AG09309 (cell line): Measurements from ENCODE around the gene TMED1.

ENCODE experiments used
- DNase-seq: peaks from one replicate; pipeline ENCODE4 v3.0.0-alpha.2; 2010; ENCODE audit warnings: low read depth
- H3K4me3 ChIP-seq: 2 replicates; pipeline ENCODE4 v1.5.1; 2011; ENCODE audit warnings: mild to moderate bottlenecking, low read depth, low read length, moderate library complexity; ENCODE audit not compliant: control insufficient read depth
- TF ChIP-seq, protein P1 (sequence below): IDR thresholded peaks from 2 replicates; pipeline ENCODE4 v1.5.1; 2011; ENCODE audit warnings: mild to moderate bottlenecking, low read depth, low read length, inconsistent platforms; ENCODE audit not compliant: insufficient read depth, control insufficient read depth; ENCODE audit errors: missing control alignments

The TMED1 gene

DNA sequence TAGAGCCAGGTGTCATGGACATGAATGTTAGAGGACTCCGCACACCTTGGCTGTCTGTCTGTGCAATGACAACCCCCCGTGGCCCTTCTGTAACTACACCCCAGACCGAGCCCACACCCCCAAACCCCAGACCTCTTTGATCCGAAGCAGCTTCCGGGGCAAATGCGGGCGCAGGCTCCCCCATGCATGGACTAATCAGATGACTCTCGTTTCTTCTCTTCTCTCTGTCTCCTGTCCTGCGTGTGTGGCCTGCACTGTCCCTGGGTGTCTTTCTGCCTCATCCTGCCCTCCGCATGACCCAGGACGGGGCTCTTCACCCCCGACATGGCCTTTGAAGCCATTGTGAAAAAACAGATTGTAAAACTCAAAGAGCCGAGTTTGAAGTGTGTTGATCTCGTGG, 38.9 kb downstream of the TMED1 start:
- TF ChIP-seq, protein P1, sequence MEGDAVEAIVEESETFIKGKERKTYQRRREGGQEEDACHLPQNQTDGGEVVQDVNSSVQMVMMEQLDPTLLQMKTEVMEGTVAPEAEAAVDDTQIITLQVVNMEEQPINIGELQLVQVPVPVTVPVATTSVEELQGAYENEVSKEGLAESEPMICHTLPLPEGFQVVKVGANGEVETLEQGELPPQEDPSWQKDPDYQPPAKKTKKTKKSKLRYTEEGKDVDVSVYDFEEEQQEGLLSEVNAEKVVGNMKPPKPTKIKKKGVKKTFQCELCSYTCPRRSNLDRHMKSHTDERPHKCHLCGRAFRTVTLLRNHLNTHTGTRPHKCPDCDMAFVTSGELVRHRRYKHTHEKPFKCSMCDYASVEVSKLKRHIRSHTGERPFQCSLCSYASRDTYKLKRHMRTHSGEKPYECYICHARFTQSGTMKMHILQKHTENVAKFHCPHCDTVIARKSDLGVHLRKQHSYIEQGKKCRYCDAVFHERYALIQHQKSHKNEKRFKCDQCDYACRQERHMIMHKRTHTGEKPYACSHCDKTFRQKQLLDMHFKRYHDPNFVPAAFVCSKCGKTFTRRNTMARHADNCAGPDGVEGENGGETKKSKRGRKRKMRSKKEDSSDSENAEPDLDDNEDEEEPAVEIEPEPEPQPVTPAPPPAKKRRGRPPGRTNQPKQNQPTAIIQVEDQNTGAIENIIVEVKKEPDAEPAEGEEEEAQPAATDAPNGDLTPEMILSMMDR, result no peak
- H3K4me3 ChIP-seq, result no peak overlapping the region
- no peak for DNase-seq

DNA sequence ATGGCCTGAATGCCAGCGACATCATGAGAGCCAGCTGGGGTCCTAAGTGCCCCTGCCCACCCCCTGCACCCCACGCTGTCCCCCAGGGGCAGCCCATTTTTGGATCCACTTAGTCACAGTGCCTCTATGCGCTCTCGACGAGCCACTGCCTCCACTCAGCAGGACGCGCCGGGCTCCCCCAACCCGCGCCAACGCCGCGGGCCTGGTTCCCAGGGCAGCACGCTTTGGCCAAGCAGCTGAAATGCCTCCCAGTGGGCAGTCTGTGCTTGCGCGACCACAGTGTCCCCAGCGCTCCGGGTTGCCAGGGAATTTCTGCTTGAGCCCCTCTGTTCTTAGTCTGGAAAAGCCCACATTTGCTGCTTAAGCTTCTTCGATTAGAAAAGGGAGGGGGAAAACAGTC, 39.4 kb downstream of the TMED1 start:
- TF ChIP-seq, protein P1, result no peak
- no peak for DNase-seq
- no peak overlapping the region for H3K4me3 ChIP-seq

DNA sequence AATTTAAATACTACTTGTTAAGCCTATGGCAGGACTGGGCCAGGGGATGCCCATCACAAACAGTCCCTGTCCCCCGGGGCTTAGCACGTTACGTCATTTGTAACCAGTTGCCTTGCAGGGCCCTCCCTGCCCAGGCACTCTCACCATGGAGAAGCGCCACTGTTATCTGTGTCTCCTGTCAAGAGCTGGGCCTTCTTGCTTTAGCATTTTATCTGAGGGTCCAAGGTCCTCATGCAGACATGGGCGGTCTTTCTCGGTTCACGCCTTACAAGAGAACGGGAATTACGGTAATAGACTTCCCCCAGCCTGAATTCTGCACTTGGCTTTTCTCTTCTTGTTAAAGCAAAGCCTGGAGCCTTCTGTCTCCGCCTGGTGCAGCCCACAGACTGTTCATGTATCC, 46.1 kb downstream of the TMED1 start:
- TF ChIP-seq, protein P1, result no peak
- no peak for DNase-seq
- H3K4me3 ChIP-seq, result no peak overlapping the region

DNA sequence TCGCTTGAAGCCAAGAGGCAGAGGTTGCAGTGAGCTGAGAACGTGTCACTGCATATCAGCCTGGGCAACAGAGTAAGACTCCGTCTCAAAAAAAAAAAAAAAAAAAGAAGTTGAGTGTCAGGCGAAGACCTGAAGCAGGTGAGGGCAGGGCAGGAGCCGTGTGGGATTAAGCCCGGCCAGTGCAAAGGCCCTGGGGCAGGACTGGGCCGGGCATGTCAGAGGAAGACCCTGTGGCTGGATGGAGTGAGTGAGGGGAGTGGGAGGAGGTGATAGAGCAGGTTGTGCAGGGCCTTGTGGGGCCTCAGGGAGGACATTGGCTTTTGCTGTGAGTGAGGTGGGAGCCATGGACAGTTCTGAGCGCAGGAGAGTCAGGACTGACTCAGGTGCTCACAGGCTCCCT, 47.9 kb downstream of the TMED1 start:
- TF ChIP-seq, protein P1, result no peak

DNA sequence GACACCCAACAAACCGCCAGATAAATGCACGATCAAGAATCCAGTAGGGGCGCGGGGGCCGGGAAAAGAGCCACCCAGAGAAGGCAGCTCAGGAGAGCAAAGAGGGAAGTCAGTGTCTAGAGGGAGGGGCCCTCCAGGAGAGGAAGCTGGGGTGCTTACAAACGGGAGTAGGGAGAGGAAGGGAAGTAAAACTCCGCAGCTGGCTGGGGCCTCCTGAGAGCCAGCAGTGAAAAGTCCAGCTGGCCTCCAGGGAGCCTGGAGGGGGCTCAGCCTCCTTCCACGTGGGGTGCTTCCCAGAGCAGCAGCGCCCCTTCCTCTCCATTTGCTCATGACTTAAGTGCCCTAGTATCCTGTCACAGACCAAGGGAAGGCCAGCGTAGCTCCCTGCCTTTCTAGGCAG, 51.8 kb downstream of the TMED1 start:
- TF ChIP-seq, protein P1, result no peak
- no peak overlapping the region for H3K4me3 ChIP-seq
- no peak for DNase-seq

More for the DNA sequence above, 47.9 kb downstream of the TMED1 start:
- no peak for DNase-seq
- no peak overlapping the region for H3K4me3 ChIP-seq

DNA sequence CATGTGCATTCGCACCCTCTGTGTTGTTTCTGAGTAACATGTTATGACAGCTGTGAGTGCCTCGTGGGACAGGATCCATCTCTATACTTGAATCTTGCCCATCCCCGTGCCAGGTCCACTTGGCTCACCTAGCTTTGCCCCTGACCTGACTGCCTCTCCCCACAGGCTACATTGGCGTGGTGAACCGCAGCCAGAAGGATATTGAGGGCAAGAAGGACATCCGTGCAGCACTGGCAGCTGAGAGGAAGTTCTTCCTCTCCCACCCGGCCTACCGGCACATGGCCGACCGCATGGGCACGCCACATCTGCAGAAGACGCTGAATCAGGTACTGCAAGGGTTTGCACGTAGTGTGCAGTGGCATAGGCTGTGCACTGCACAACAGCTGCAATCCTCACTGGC, 53.2 kb downstream of the TMED1 start:
- no peak overlapping the region for H3K4me3 ChIP-seq
- no peak for DNase-seq
- TF ChIP-seq, protein P1, result no peak
